B cell (primary cell): ENCODE data around the gene SMPDL3B. TPM values are rescaled to one million over a fixed set of nuclear protein-coding genes. Genes with fewer than 3 reads are reported as not detected.
A peak's percentile ranks its signal among the peaks of the same experiment; 100 is the strongest.

ENCODE experiments used
- ATAC-seq: fragments of 200-7000 bp; cut with Tn5 transposase; one replicate; pipeline ENCODE4 v1.10.0; 2021; ENCODE audit warnings: low read depth, mild to moderate bottlenecking, moderate number of reproducible peaks, moderate library complexity
- CTCF ChIA-PET: fragments of 350-600 bp; sonication (Branson Sonifier 250); formaldehyde crosslinking; loops from one replicate; lab custom pipeline; 2021; ENCODE audit warnings: antibody characterized with exemption, inconsistent platforms; lab: Charles Lee
- POLR2A ChIA-PET: fragments of 350-600 bp; sonication (Branson Sonifier 250); formaldehyde crosslinking; loops from one replicate; lab custom pipeline; 2021; ENCODE audit warnings: antibody characterized with exemption; lab: Charles Lee
- DNase-seq: peaks from one replicate; pipeline ENCODE4 v3.0.0; 2013
- H2AFZ ChIP-seq: 2 replicates; pipeline ENCODE4 v1.6.1; 2012; ENCODE audit warnings: mild to moderate bottlenecking, low read depth, low read length; ENCODE audit not compliant: insufficient read depth, poor library complexity, severe bottlenecking
- H3K27ac ChIP-seq, 2 donors: 1 replicate in 1 of 2; 2 replicates in 1 of 2; pipeline ENCODE4 v1.5.1; 2012 to 2013; ENCODE audit warnings: low read length in 2 of 2, mild to moderate bottlenecking in 2 of 2, moderate library complexity in 1 of 2
- H3K27me3 ChIP-seq, 4 experiments: fragments of 200-600 bp in 1 of 4; sonication (generic) in 1 of 4; replicated peaks in 1 of 4; 1 replicate in 2 of 4; 2 replicates in 2 of 4; pipeline versions ENCODE4 v1.6.1 to v1.7.0; 2013 to 2016; ENCODE audit warnings: low read length in 3 of 4, mild to moderate bottlenecking in 2 of 4, mixed read lengths in 1 of 4, moderate library complexity in 1 of 4; ENCODE audit not compliant: insufficient read depth in 4 of 4, control insufficient read depth in 3 of 4; ENCODE audit errors: control extremely low read depth in 1 of 4
- H3K36me3 ChIP-seq, 2 experiments: replicated peaks in 1 of 2; 1 replicate in 1 of 2; 2 replicates in 1 of 2; pipeline versions ENCODE4 v1.6.1 to v1.7.1; 2013; ENCODE audit warnings: low read length in 1 of 2; ENCODE audit not compliant: insufficient read depth in 2 of 2, control insufficient read depth in 1 of 2; ENCODE audit errors: control extremely low read depth in 1 of 2, extremely low read depth in 1 of 2
- H3K4me1 ChIP-seq, 2 donors: fragments of 200-600 bp in 1 of 2; sonication (generic) in 1 of 2; 1 replicate in 1 of 2; 2 replicates in 1 of 2; pipeline versions ENCODE4 v1.5.1 to v1.6.1; 2013 to 2017; ENCODE audit warnings: low read length in 2 of 2; ENCODE audit not compliant: control insufficient read depth in 2 of 2, insufficient read depth in 2 of 2
- H3K4me2 ChIP-seq: replicated peaks from 2 replicates; pipeline ENCODE3; 2012; ENCODE audit warnings: mild to moderate bottlenecking, low read depth, low read length; ENCODE audit not compliant: poor library complexity, severe bottlenecking
- H3K4me3 ChIP-seq, 5 experiments: fragments of 200-600 bp in 1 of 5; sonication (generic) in 1 of 5; 1 replicate in 3 of 5; 2 replicates in 2 of 5; pipeline versions ENCODE4 v1.5.1 to v1.7.0; 2011 to 2016; ENCODE audit warnings: low read length in 4 of 5, mild to moderate bottlenecking in 4 of 5, low read depth in 2 of 5, control low read depth in 1 of 5, moderate library complexity in 1 of 5; ENCODE audit not compliant: insufficient read depth in 1 of 5; ENCODE audit errors: control extremely low read depth in 1 of 5, extremely low read depth in 1 of 5
- H3K79me2 ChIP-seq: fragments of 200-600 bp; sonication (generic); one replicate; pipeline ENCODE4 v1.6.0; 2016; ENCODE audit warnings: low read length; ENCODE audit not compliant: control insufficient read depth, insufficient read depth
- H3K9ac ChIP-seq: fragments of 200-600 bp; sonication (generic); 2 replicates; pipeline ENCODE4 v1.6.1; 2017; ENCODE audit warnings: mild to moderate bottlenecking, low read length, moderate library complexity
- H3K9me3 ChIP-seq, 3 donors: one replicate each; pipeline versions ENCODE4 v1.6.1 to v1.7.1; 2013; ENCODE audit warnings: low read length in 2 of 3; ENCODE audit not compliant: control insufficient read depth in 2 of 3, insufficient read depth in 1 of 3; ENCODE audit errors: control extremely low read depth in 1 of 3
- H4K20me1 ChIP-seq: 2 replicates; pipeline ENCODE4 v1.6.0; 2012; ENCODE audit warnings: mild to moderate bottlenecking, low read length; ENCODE audit not compliant: insufficient read depth, control insufficient read depth, poor library complexity, severe bottlenecking
- H3K27ac Mint-ChIP-seq: one replicate; pipeline ENCODE4 v1.8.0; 2021; ENCODE audit warnings: mixed read lengths
- H3K27me3 Mint-ChIP-seq: one replicate; pipeline ENCODE4 v1.8.0; 2021; ENCODE audit warnings: mixed read lengths
- H3K4me1 Mint-ChIP-seq: one replicate; pipeline ENCODE4 v1.8.0; 2021; ENCODE audit warnings: mixed read lengths
- H3K4me3 Mint-ChIP-seq: one replicate; pipeline ENCODE4 v1.8.0; 2021; ENCODE audit warnings: mixed read lengths
- H3K9me3 Mint-ChIP-seq: one replicate; pipeline ENCODE4 v1.8.0; 2022; ENCODE audit warnings: mixed read lengths; ENCODE audit not compliant: insufficient read depth
- CTCF ChIP-seq: fragments of 200-600 bp; IDR thresholded peaks from one replicate; pipeline ENCODE4 v1.8.0; 2022; ENCODE audit warnings: antibody characterized with exemption, mild to moderate bottlenecking
- EZH2 ChIP-seq: IDR thresholded peaks from 2 replicates; pipeline ENCODE4 v1.6.1; 2012; ENCODE audit warnings: borderline replicate concordance, low read depth, mild to moderate bottlenecking, moderate library complexity, low read length; ENCODE audit not compliant: insufficient read depth, poor library complexity, severe bottlenecking
- WGBS: methylation state at CpG from one replicate; pipeline ENCODE4 v1.1.5; 2013; ENCODE audit warnings: missing lambda C conversion rate; ENCODE audit not compliant: insufficient coverage; 5-methylcytosine and 5-hydroxymethylcytosine counted together
- intact Hi-C: fragments of 100-400 bp; cut with micrococcal nuclease; formaldehyde crosslinking; loops from one replicate; pipeline ENCODE4 v1.10.0; 2022
- polyA plus RNA-seq: library from polyadenylated mRNA; depleted of rRNA; stranded (reverse); fragments of >200 nt; gene quantifications from 2 replicates; pipeline ENCODE4 v1.2.3, GENCODE V29; 2012
- total RNA-seq, 2 donors: library from RNA; stranded (reverse); fragments of 120-200 nt in 1 of 2; gene quantifications; 1 replicate in 1 of 2; 2 replicates in 1 of 2; pipeline versions ENCODE4 v1.2.3 to v1.2.4, GENCODE V29; 2013 to 2022

The SMPDL3B gene
- total and polyA plus RNA-seq, 2 donors (not counting 1 experiment from before 2014, with no cell fraction given), result 0.22 TPM; not detected in 1

GRCh38 chr1:27931759-27932158 is 3.0 kb upstream of the SMPDL3B start:
- H3K36me3 ChIP-seq, result no peaks in the 10 kb centered on the region
- H3K4me1 ChIP-seq, result peaks cover 12 to 16% of the 10 kb centered on the region in 2 donors
- POLR2A ChIA-PET, result no interaction called here
- peaks cover 18% of the 10 kb centered on the region for H3K27me3 Mint-ChIP-seq
- H3K9me3 Mint-ChIP-seq, result no peaks in the 10 kb centered on the region
- no peak for TF ChIP-seq CTCF
- TF ChIP-seq EZH2, result no peak
- CTCF ChIA-PET, result no interaction called here
- no peak for DNase-seq
- no peak overlapping the region for H3K4me2 ChIP-seq
- peaks cover 0 to 4% (median 0%) of the 10 kb centered on the region in 3 donors for H3K9me3 ChIP-seq
- peaks cover 21% of the 10 kb centered on the region for H3K4me1 Mint-ChIP-seq
- no peak for ATAC-seq
- H3K79me2 ChIP-seq, result no peaks in the 10 kb centered on the region
- no peak overlapping the region for H3K27ac Mint-ChIP-seq
- 100% methylated on average over 1 of the region's 4 CpGs for WGBS
- H3K27me3 ChIP-seq, result peaks cover 0 to 19% (median 9%) of the 10 kb centered on the region in 4 experiments
- no peak overlapping the region for H3K9ac ChIP-seq
- no peak overlapping the region for H3K27ac ChIP-seq
- no peaks in the 10 kb centered on the region for H4K20me1 ChIP-seq
- H3K4me3 ChIP-seq, result no peak overlapping the region
- H2AFZ ChIP-seq, result no peak overlapping the region
- H3K4me3 Mint-ChIP-seq, result no peak overlapping the region
- intact Hi-C loops, result no loop called here

- H3K27ac ChIP-seq, result no peak overlapping the region
- WGBS, result 61% methylated on average over 8 of the region's 8 CpGs
- Mint-ChIP-seq H3K9me3 (no peaks in the 10 kb centered on the region), H3K27me3 (peaks cover 18% of the 10 kb centered on the region), H3K4me1 (peaks cover 25% of the 10 kb centered on the region), H3K27ac (no peak overlapping the region), H3K4me3 (no peak overlapping the region)
- peaks cover 0 to 19% (median 9%) of the 10 kb centered on the region in 4 experiments for H3K27me3 ChIP-seq
- no peak for ATAC-seq
- ChIA-PET CTCF (interaction anchor here (0.6 kb wide), 1 partner anchor 608 kb away, joined by 4 read pairs; no protein-coding TSS in a partner anchor), POLR2A (interaction anchor here (0.5 kb wide), 2 partner anchors 165 to 181 kb away, joined by 3 to 6 read pairs; no protein-coding TSS in a partner anchor)
- H3K36me3 ChIP-seq, result no peaks in the 10 kb centered on the region
- H3K9me3 ChIP-seq, result peaks cover 0 to 4% (median 0%) of the 10 kb centered on the region in 3 donors
- no peaks in the 10 kb centered on the region for H3K79me2 ChIP-seq
- no peak overlapping the region for H3K4me2 ChIP-seq
- H3K4me1 ChIP-seq, result peaks cover 12 to 20% of the 10 kb centered on the region in 2 donors
- H2AFZ ChIP-seq, result peak overlapping the region; percentile 76
- H3K9ac ChIP-seq, result no peak overlapping the region
- no peak for DNase-seq
- TF ChIP-seq EZH2 (no peak), CTCF (no peak)
- intact Hi-C loops, result no loop called here
- no peaks in the 10 kb centered on the region for H4K20me1 ChIP-seq
- H3K4me3 ChIP-seq, result no peak overlapping the region
Measured at GRCh38 chr1:27935721-27936120, 921 bp downstream of the SMPDL3B start.
